Measurements from ENCODE around the gene DBF4B. TPM values are rescaled to one million over a fixed set of nuclear protein-coding genes. Genes with fewer than 3 reads are reported as not detected.
"Not testable (repeated sequence)": the region's sequence is repeated elsewhere in the genome, so short reads cannot be mapped to it uniquely, and the experiment has no call there.

DBF4B gene
- total and polyA plus RNA-seq, 4 donors: 0.88 to 12.1 (median 4.1) TPM

DNA sequence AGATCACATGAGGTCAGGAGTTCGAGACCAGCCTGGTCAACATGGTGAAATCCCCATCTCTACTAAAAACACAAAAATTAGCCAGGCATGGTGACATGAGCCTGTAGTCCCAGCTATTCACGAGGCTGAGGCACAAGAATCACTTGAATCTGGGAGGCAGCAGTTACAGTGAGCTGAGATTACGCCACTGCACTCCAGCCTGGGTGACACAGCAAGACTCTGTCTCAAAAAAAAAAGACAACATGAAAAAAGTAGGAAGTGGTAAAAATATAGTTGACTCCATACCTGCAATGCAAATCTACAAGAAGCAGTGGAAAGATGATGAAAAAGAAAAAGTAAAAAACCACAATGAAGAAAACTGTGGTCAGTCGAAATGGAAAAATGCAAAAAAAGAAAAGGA is 25.2 kb upstream of the DBF4B start:
- intact Hi-C loops (cut with DNase I); H3K4me1 ChIP-seq (ENCODE audit: control insufficient read depth in 1 of 2, insufficient read depth in 2 of 2, low read length in 2 of 2); H3K4me3 ChIP-seq (ENCODE audit: low read length in 2 of 2); ATAC-seq (ENCODE audit: low FRiP score); H3K9me3 ChIP-seq (ENCODE audit: control insufficient read depth, low read length); H3K27me3 ChIP-seq (ENCODE audit: control insufficient read depth in 1 of 2, insufficient read depth in 2 of 2, low read length in 1 of 2); DNase-seq; H3K27ac ChIP-seq (ENCODE audit: low read depth in 1 of 2, low read length in 2 of 2): not testable (repeated sequence)
- H3K36me3 ChIP-seq (ENCODE audit: control insufficient read depth in 1 of 2, insufficient read depth in 2 of 2, low read length in 1 of 2): peaks cover 0 to 10% of the 10 kb centered on the region in 2 donors
- WGBS, 2 donors: 93 to 94% methylated on average over 4 of the region's 4 CpGs

- no peak for DNase-seq
- Histone ChIP-seq H3K4me3 (ENCODE audit: low read length in 2 of 2) (no peak overlapping the region), H3K36me3 (ENCODE audit: control insufficient read depth in 1 of 2, insufficient read depth in 2 of 2, low read length in 1 of 2) (no peaks in the 10 kb centered on the region), H3K27ac (ENCODE audit: low read depth in 1 of 2, low read length in 2 of 2) (no peak overlapping the region), H3K9me3 (ENCODE audit: control insufficient read depth, low read length) (no peaks in the 10 kb centered on the region), H3K4me1 (ENCODE audit: control insufficient read depth in 1 of 2, insufficient read depth in 2 of 2, low read length in 2 of 2) (no peaks in the 10 kb centered on the region), H3K27me3 (ENCODE audit: control insufficient read depth in 1 of 2, insufficient read depth in 2 of 2, low read length in 1 of 2) (no peaks in the 10 kb centered on the region)
- WGBS, 2 donors: 82 to 87% methylated on average over 1 of the region's 1 CpG
- intact Hi-C loops (cut with DNase I): no loop called here
- no peak for ATAC-seq (ENCODE audit: low FRiP score)
Measured at GRCh38 chr17:44687756-44688155, 20.7 kb upstream of the DBF4B start.

GRCh38 chr17:44688200-44688599 is 20.3 kb upstream of the DBF4B start:
- Histone ChIP-seq H3K9me3 (ENCODE audit: control insufficient read depth, low read length) (no peaks in the 10 kb centered on the region), H3K4me3 (ENCODE audit: low read length in 2 of 2) (no peak overlapping the region), H3K27ac (ENCODE audit: low read depth in 1 of 2, low read length in 2 of 2) (no peak overlapping the region), H3K36me3 (ENCODE audit: control insufficient read depth in 1 of 2, insufficient read depth in 2 of 2, low read length in 1 of 2) (no peaks in the 10 kb centered on the region), H3K4me1 (ENCODE audit: control insufficient read depth in 1 of 2, insufficient read depth in 2 of 2, low read length in 2 of 2) (no peaks in the 10 kb centered on the region), H3K27me3 (ENCODE audit: control insufficient read depth in 1 of 2, insufficient read depth in 2 of 2, low read length in 1 of 2) (no peaks in the 10 kb centered on the region)
- intact Hi-C loops (cut with DNase I): no loop called here
- ATAC-seq (ENCODE audit: low FRiP score): no peak
- 77 to 83% methylated on average over 2 of the region's 2 CpGs for WGBS, 2 donors
- DNase-seq: no peak

DNA sequence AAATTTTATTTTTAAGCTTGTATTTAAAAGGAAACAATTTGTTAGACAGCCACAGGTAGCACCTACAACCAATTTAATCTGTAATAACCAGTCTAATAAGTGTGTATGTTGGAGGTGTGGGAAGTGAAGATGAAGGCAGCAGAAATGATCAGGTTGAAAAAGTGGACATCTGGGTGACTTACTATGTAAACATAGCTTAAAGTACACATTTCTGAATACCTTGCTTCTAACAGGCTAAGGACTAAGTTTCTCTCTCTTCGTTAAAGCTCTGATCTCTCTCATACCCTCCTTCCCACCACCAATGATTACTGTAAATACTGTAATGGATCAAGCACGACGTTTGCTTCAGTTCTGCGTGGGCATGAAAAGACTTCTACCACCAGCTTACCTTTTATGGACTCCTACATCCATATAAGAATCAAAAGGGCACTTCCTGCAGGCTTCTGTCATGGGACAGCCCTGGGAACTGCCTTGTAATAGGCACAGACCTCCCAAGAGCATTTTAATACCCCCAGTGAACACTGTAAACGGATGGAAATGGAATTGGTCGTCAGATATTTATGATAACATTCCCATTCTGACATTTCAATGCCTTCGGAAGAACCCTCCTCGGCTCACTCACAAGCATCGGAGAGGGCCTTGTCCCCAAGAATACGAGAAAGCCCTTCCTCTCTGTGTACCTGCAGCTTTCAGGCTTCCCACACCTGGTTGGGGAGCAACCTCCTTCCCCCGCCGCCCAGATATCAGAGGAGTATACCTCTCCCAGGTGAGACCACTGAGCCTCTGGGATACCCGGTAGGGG is 19.6 kb upstream of the DBF4B start:
- Histone ChIP-seq H3K27me3 (ENCODE audit: control insufficient read depth in 1 of 2, insufficient read depth in 2 of 2, low read length in 1 of 2) (no peaks in the 10 kb centered on the region), H3K27ac (ENCODE audit: low read depth in 1 of 2, low read length in 2 of 2) (peak overlapping the region in 1 of 2 donors; percentile 18), H3K9me3 (ENCODE audit: control insufficient read depth, low read length) (no peaks in the 10 kb centered on the region), H3K36me3 (ENCODE audit: control insufficient read depth in 1 of 2, insufficient read depth in 2 of 2, low read length in 1 of 2) (no peaks in the 10 kb centered on the region), H3K4me3 (ENCODE audit: low read length in 2 of 2) (peak overlapping the region; percentile 72 to 83), H3K4me1 (ENCODE audit: control insufficient read depth in 1 of 2, insufficient read depth in 2 of 2, low read length in 2 of 2) (no peaks in the 10 kb centered on the region)
- intact Hi-C loops (cut with DNase I): no loop called here
- no peak for ATAC-seq (ENCODE audit: low FRiP score)
- WGBS, 2 donors: 2% methylated on average over 13 of the region's 13 CpGs
- DNase-seq: no peak

- DNase-seq (peak; percentile 92 to 97), ATAC-seq (ENCODE audit: low FRiP score) (peak; percentile 98)
- peak within 1 kb of the TSS; percentile 72 to 83 for H3K4me3 ChIP-seq (ENCODE audit: low read length in 2 of 2)
- no peaks in the 10 kb centered on the region for H3K36me3 ChIP-seq (ENCODE audit: control insufficient read depth in 1 of 2, insufficient read depth in 2 of 2, low read length in 1 of 2)
- H3K9me3 ChIP-seq (ENCODE audit: control insufficient read depth, low read length): no peaks in the 10 kb centered on the region
- H3K27me3 ChIP-seq (ENCODE audit: control insufficient read depth in 1 of 2, insufficient read depth in 2 of 2, low read length in 1 of 2): no peaks in the 10 kb centered on the region
- peak within 1 kb of the TSS in 1 of 2 donors; percentile 91 for H3K27ac ChIP-seq (ENCODE audit: low read depth in 1 of 2, low read length in 2 of 2)
- H3K4me1 ChIP-seq (ENCODE audit: control insufficient read depth in 1 of 2, insufficient read depth in 2 of 2, low read length in 2 of 2): no peaks in the 10 kb centered on the region
- intact Hi-C loops (cut with DNase I): no loop called here
- WGBS, 2 donors: 0 to 1% methylated on average over 51 of the region's 51 CpGs
Measured at GRCh38 chr17:44689477-44690217, 18.8 kb upstream of the DBF4B start, which contains the start of gene CCDC43. TSS of gene CCDC43 (minus strand) at chr17:44689776. CDS start at chr17:44689753, 23 bp downstream.

GRCh38 chr17:44690746-44691306 is 17.6 kb upstream of the DBF4B start:
- H3K36me3 ChIP-seq (ENCODE audit: control insufficient read depth in 1 of 2, insufficient read depth in 2 of 2, low read length in 1 of 2); ATAC-seq (ENCODE audit: low FRiP score); H3K4me3 ChIP-seq (ENCODE audit: low read length in 2 of 2); H3K4me1 ChIP-seq (ENCODE audit: control insufficient read depth in 1 of 2, insufficient read depth in 2 of 2, low read length in 2 of 2); intact Hi-C loops (cut with DNase I); H3K27ac ChIP-seq (ENCODE audit: low read depth in 1 of 2, low read length in 2 of 2); H3K27me3 ChIP-seq (ENCODE audit: control insufficient read depth in 1 of 2, insufficient read depth in 2 of 2, low read length in 1 of 2); DNase-seq; H3K9me3 ChIP-seq (ENCODE audit: control insufficient read depth, low read length): not testable (repeated sequence)
- 84 to 86% methylated on average over 21 of the region's 21 CpGs for WGBS, 2 donors

- H3K27me3 ChIP-seq (ENCODE audit: control insufficient read depth in 1 of 2, insufficient read depth in 2 of 2, low read length in 1 of 2): no peaks in the 10 kb centered on the region
- ATAC-seq (ENCODE audit: low FRiP score) (no peak), DNase-seq (no peak)
- no peaks in the 10 kb centered on the region for H3K4me1 ChIP-seq (ENCODE audit: control insufficient read depth in 1 of 2, insufficient read depth in 2 of 2, low read length in 2 of 2)
- H3K4me3 ChIP-seq (ENCODE audit: low read length in 2 of 2): no peak overlapping the region
- H3K27ac ChIP-seq (ENCODE audit: low read depth in 1 of 2, low read length in 2 of 2): no peak overlapping the region
- WGBS, 2 donors: 76 to 79% methylated on average over 11 of the region's 11 CpGs
- no peaks in the 10 kb centered on the region for H3K36me3 ChIP-seq (ENCODE audit: control insufficient read depth in 1 of 2, insufficient read depth in 2 of 2, low read length in 1 of 2)
- H3K9me3 ChIP-seq (ENCODE audit: control insufficient read depth, low read length): no peaks in the 10 kb centered on the region
- intact Hi-C loops (cut with DNase I): no loop called here
Measured at GRCh38 chr17:44693609-44694008, 14.9 kb upstream of the DBF4B start.

DNA sequence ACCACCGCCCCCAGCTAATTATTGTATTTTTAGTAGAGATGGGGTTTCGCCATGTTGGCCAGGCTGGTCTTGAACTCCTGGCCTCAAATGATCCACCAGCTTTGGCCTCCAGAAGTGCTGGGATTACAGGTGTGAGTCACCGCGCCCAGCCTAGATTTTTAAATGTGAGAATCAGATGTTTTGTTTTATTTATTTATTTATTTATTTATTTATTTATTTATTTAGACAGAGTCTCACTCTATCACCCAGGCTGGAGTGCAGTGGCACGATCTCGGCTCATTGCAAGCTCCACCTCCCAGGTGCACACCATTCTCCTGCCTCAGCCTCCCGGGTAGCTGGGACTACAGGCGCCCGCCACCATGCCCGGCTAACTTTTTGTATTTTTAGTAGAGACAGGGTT is 8.2 kb upstream of the DBF4B start:
- H3K4me3 ChIP-seq (ENCODE audit: low read length in 2 of 2); DNase-seq; H3K9me3 ChIP-seq (ENCODE audit: control insufficient read depth, low read length); ATAC-seq (ENCODE audit: low FRiP score); H3K27me3 ChIP-seq (ENCODE audit: control insufficient read depth in 1 of 2, insufficient read depth in 2 of 2, low read length in 1 of 2); H3K27ac ChIP-seq (ENCODE audit: low read depth in 1 of 2, low read length in 2 of 2); H3K36me3 ChIP-seq (ENCODE audit: control insufficient read depth in 1 of 2, insufficient read depth in 2 of 2, low read length in 1 of 2); H3K4me1 ChIP-seq (ENCODE audit: control insufficient read depth in 1 of 2, insufficient read depth in 2 of 2, low read length in 2 of 2); intact Hi-C loops (cut with DNase I): not testable (repeated sequence)
- whole genome bisulfite sequencing, 2 donors: 80 to 88% methylated on average over 10 of the region's 10 CpGs

Measured in aorta (tissue), 5 donors.